COLO668 (cell line): ENCODE data around the gene MAN2B1.
"Not testable (repeated sequence)": the region's sequence is repeated elsewhere in the genome, so short reads cannot be mapped to it uniquely, and the experiment has no call there.

Experiments used
- DNase-seq: peaks from one replicate; lab custom pipeline; 2025; ENCODE audit not compliant: unreplicated experiment; lab: John Stamatoyannopoulos, UW

The MAN2B1 gene

GRCh38 chr19:12689581-12690216, 23.2 kb upstream of the MAN2B1 start:
- no peak for DNase-seq

- no peak for DNase-seq
Observed at GRCh38 chr19:12689012-12689411, 22.5 kb upstream of the MAN2B1 start.

- no peak for DNase-seq
Observed at GRCh38 chr19:12687496-12688196, 21.1 kb upstream of the MAN2B1 start, which contains the start of gene GNG14. Gene GNG14 (plus strand): TSS chr19:12687998. CDS start chr19:12688049, 51 bp downstream.

- DNase-seq = no peak
Observed at GRCh38 chr19:12685831-12686230, 19.3 kb upstream of the MAN2B1 start.

GRCh38 chr19:12681074-12681987, 14.8 kb upstream of the MAN2B1 start, which contains the start of gene DHPS:
Gene DHPS (minus strand): TSS chr19:12681880. CDS start chr19:12681766, 114 bp downstream.
- peak; percentile 95 for DNase-seq

GRCh38 chr19:12680034-12680433, 13.5 kb upstream of the MAN2B1 start:
- no peak for DNase-seq

- DNase-seq = not testable (repeated sequence)
Observed at GRCh38 chr19:12678039-12678438, 11.5 kb upstream of the MAN2B1 start.

- no peak for DNase-seq
Observed at GRCh38 chr19:12676928-12677327, 10.4 kb upstream of the MAN2B1 start.

- peak; percentile 85 for DNase-seq
Observed at GRCh38 chr19:12676384-12676792, 9.8 kb upstream of the MAN2B1 start.

- no peak for DNase-seq
Observed at GRCh38 chr19:12675940-12676339, 9.4 kb upstream of the MAN2B1 start.

GRCh38 chr19:12675399-12675798, 8.9 kb upstream of the MAN2B1 start:
- DNase-seq = no peak

- DNase-seq = no peak
Observed at GRCh38 chr19:12672744-12673143, 6.2 kb upstream of the MAN2B1 start.

GRCh38 chr19:12670159-12670928, 3.8 kb upstream of the MAN2B1 start:
- DNase-seq = no peak

GRCh38 chr19:12669270-12670158, 3.0 kb upstream of the MAN2B1 start:
- peak; percentile 76 for DNase-seq

- peak; percentile 26 for DNase-seq
Observed at GRCh38 chr19:12668932-12669269, 2.4 kb upstream of the MAN2B1 start.

GRCh38 chr19:12668346-12668745, 1.8 kb upstream of the MAN2B1 start:
- DNase-seq = no peak

GRCh38 chr19:12667731-12668302, 1.3 kb upstream of the MAN2B1 start:
- no peak for DNase-seq

- no peak for DNase-seq
Observed at GRCh38 chr19:12665671-12666264, 774 bp downstream of the MAN2B1 start.

- DNase-seq = no peak
Observed at GRCh38 chr19:12665281-12665573, 1.3 kb downstream of the MAN2B1 start.
